ENCODE measurements around the gene ANAPC16. TPM values are rescaled to one million over a fixed set of nuclear protein-coding genes. Genes with fewer than 3 reads are reported as not detected.

Gene ANAPC16
- total and polyA plus RNA-seq, 10 donors, result 70.8 to 239 (median 106) TPM

GRCh38 chr10:72235544-72236279 lies 19.9 kb downstream of the ANAPC16 start:
- Histone ChIP-seq H3K4me3 (no peak overlapping the region), H3K9me3 (no peaks in the 10 kb centered on the region), H3K27ac (peak overlapping the region in 3 of 8 donors; percentile 34 to 42 (median 34)), H3K27me3 (replicated peaks in 1 of 7) (no peaks in the 10 kb centered on the region), H3K36me3 (peaks cover 0 to 82% (median 62%) of the 10 kb centered on the region in 6 donors), H3K4me1 (peaks cover 0 to 61% (median 10%) of the 10 kb centered on the region in 6 donors)
- intact Hi-C loops (cut with DNase I; ENCODE audit: low total_unique reads), result no loop called here
- TF ChIP-seq POLR2AphosphoS5 (IDR thresholded peaks at IDR 0.05) (no peak), POLR2A (IDR thresholded peaks at IDR 0.05) (no peak)
- TF ChIP-seq, protein P1, sequence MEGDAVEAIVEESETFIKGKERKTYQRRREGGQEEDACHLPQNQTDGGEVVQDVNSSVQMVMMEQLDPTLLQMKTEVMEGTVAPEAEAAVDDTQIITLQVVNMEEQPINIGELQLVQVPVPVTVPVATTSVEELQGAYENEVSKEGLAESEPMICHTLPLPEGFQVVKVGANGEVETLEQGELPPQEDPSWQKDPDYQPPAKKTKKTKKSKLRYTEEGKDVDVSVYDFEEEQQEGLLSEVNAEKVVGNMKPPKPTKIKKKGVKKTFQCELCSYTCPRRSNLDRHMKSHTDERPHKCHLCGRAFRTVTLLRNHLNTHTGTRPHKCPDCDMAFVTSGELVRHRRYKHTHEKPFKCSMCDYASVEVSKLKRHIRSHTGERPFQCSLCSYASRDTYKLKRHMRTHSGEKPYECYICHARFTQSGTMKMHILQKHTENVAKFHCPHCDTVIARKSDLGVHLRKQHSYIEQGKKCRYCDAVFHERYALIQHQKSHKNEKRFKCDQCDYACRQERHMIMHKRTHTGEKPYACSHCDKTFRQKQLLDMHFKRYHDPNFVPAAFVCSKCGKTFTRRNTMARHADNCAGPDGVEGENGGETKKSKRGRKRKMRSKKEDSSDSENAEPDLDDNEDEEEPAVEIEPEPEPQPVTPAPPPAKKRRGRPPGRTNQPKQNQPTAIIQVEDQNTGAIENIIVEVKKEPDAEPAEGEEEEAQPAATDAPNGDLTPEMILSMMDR (IDR thresholded peaks at IDR 0.05 in 8 of 11, conservative IDR thresholded peaks at IDR 0.05 in 3 of 11), result no peak
- DNase-seq, result no peak
- WGBS, 5 donors, result 86 to 92% (median 87%) methylated on average over 6 of the region's 6 CpGs

GRCh38 chr10:72238392-72239175 lies 22.8 kb downstream of the ANAPC16 start:
- H3K27me3 ChIP-seq (replicated peaks in 1 of 7), result no peaks in the 10 kb centered on the region
- no peaks in the 10 kb centered on the region for H3K9me3 ChIP-seq
- DNase-seq, result no peak
- intact Hi-C loops (cut with DNase I; ENCODE audit: low total_unique reads), result no loop called here
- H3K36me3 ChIP-seq, result peaks cover 0 to 54% (median 34%) of the 10 kb centered on the region in 6 donors
- peaks cover 10 to 64% (median 31%) of the 10 kb centered on the region in 6 donors for H3K4me1 ChIP-seq
- TF ChIP-seq POLR2AphosphoS5 (IDR thresholded peaks at IDR 0.05) (no peak), POLR2A (IDR thresholded peaks at IDR 0.05) (no peak)
- TF ChIP-seq, protein P1 (IDR thresholded peaks at IDR 0.05 in 8 of 11, conservative IDR thresholded peaks at IDR 0.05 in 3 of 11), result no peak
- no peak overlapping the region for H3K4me3 ChIP-seq
- 92 to 98% (median 94%) methylated on average over 13 of the region's 13 CpGs for WGBS, 5 donors
- H3K27ac ChIP-seq, result peak overlapping the region in 3 of 8 donors; percentile 34 to 93 (median 46)

DNA sequence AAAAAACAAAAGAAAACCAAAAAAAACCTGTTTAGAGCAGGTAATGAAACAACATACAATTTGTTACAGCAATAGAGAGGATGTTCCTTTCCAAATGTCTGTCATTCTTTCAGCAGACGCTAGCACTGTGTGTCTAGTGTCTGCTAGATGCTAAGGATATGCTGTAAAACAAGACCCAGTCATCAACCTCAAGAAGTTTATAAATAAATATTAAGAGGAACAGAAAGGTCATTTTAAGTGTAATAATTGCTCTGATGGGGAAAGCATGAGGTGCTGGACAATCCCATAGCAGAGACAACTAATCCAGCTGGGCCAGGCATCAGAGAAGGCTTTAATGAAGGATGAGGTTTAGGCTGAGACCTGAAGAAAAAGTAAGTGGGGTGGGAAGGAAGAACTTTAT lies 23.6 kb downstream of the ANAPC16 start:
- Histone ChIP-seq H3K27me3 (replicated peaks in 1 of 7) (no peaks in the 10 kb centered on the region), H3K27ac (peak overlapping the region in 3 of 8 donors; percentile 34 to 93 (median 46)), H3K4me1 (peaks cover 18 to 71% (median 39%) of the 10 kb centered on the region in 6 donors), H3K36me3 (peaks cover 0 to 45% (median 26%) of the 10 kb centered on the region in 6 donors), H3K9me3 (no peaks in the 10 kb centered on the region), H3K4me3 (no peak overlapping the region)
- WGBS, 5 donors, result 30 to 83% (median 72%) methylated on average over 1 of the region's 1 CpG
- TF ChIP-seq, protein P1 (IDR thresholded peaks at IDR 0.05 in 8 of 11, conservative IDR thresholded peaks at IDR 0.05 in 3 of 11), result no peak
- TF ChIP-seq POLR2A (IDR thresholded peaks at IDR 0.05), result no peak
- intact Hi-C loops (cut with DNase I; ENCODE audit: low total_unique reads), result no loop called here
- no peak for DNase-seq

GRCh38 chr10:72240371-72240770 lies 24.6 kb downstream of the ANAPC16 start:
- intact Hi-C loops (cut with DNase I; ENCODE audit: low total_unique reads), result no loop called here
- TF ChIP-seq, protein P1 (IDR thresholded peaks at IDR 0.05 in 8 of 11, conservative IDR thresholded peaks at IDR 0.05 in 3 of 11), result no peak
- no peak for TF ChIP-seq POLR2A (IDR thresholded peaks at IDR 0.05)
- TF ChIP-seq POLR2AphosphoS5 (IDR thresholded peaks at IDR 0.05), result no peak

More at GRCh38 chr10:72240371-72240770, 24.6 kb downstream of the ANAPC16 start:
- Histone ChIP-seq H3K36me3 (peaks cover 0 to 36% (median 17%) of the 10 kb centered on the region in 6 donors), H3K4me1 (peaks cover 28 to 81% (median 48%) of the 10 kb centered on the region in 6 donors), H3K27me3 (replicated peaks in 1 of 7) (no peaks in the 10 kb centered on the region), H3K27ac (peak overlapping the region in 3 of 8 donors; percentile 27 to 93 (median 93)), H3K4me3 (no peak overlapping the region), H3K9me3 (no peaks in the 10 kb centered on the region)
- 86 to 100% (median 90%) methylated on average over 6 to 7 of the region's 7 CpGs for WGBS, 5 donors
- DNase-seq, result peak; percentile 25
